Muscle of leg (tissue), 11 donors: ENCODE data around the gene CTNND2. TPM values are rescaled to one million over a fixed set of nuclear protein-coding genes. Genes with fewer than 3 reads are reported as not detected.
A peak's percentile ranks its signal among the peaks of the same experiment; 100 is the strongest.

ENCODE experiments used
- DNase-seq: peaks from one replicate; pipeline ENCODE4 v3.0.0; 2013
- H3K27ac ChIP-seq: one replicate; pipeline ENCODE4 v1.5.1; 2013; ENCODE audit warnings: mild to moderate bottlenecking, low read length, control low read depth
- H3K27me3 ChIP-seq: one replicate; pipeline ENCODE4 v1.6.1; 2013; ENCODE audit warnings: low read length; ENCODE audit not compliant: control insufficient read depth, insufficient read depth
- H3K36me3 ChIP-seq: one replicate; pipeline ENCODE4 v1.6.1; 2013; ENCODE audit warnings: low read length; ENCODE audit not compliant: control insufficient read depth, insufficient read depth
- H3K4me1 ChIP-seq: one replicate; pipeline ENCODE4 v1.6.1; 2013; ENCODE audit warnings: low read length; ENCODE audit not compliant: control insufficient read depth, insufficient read depth
- H3K4me3 ChIP-seq: one replicate; pipeline ENCODE4 v1.5.1; 2013; ENCODE audit warnings: low read length, control low read depth
- H3K9me3 ChIP-seq: replicated peaks from 2 replicates; pipeline ENCODE4 v1.6.1; 2013; ENCODE audit warnings: low read depth, low read length; ENCODE audit not compliant: control insufficient read depth
- WGBS: methylation state at CpG from one replicate; pipeline ENCODE4 v1.1.5; 2013; ENCODE audit warnings: missing lambda C conversion rate; ENCODE audit not compliant: insufficient coverage; 5-methylcytosine and 5-hydroxymethylcytosine counted together
- polyA plus RNA-seq, 8 donors: library from polyadenylated mRNA; unstranded; fragments of 120-200 nt; gene quantifications; one replicate each; pipeline versions ENCODE4 v1.2.1 to v1.2.3, GENCODE V29; 2013; ENCODE audit warnings: inconsistent platforms in 1 of 8, low replicate concordance in 1 of 8; ENCODE audit not compliant: insufficient read length in 8 of 8, insufficient read depth in 1 of 8
- total RNA-seq: library from RNA; stranded (reverse); fragments of 120-200 nt; gene quantifications from one replicate; pipeline ENCODE4 v1.2.4, GENCODE V29; 2013

CTNND2 gene
- total and polyA plus RNA-seq, 9 donors, result 0.48 to 1.0 (median 0.71) TPM

DNA sequence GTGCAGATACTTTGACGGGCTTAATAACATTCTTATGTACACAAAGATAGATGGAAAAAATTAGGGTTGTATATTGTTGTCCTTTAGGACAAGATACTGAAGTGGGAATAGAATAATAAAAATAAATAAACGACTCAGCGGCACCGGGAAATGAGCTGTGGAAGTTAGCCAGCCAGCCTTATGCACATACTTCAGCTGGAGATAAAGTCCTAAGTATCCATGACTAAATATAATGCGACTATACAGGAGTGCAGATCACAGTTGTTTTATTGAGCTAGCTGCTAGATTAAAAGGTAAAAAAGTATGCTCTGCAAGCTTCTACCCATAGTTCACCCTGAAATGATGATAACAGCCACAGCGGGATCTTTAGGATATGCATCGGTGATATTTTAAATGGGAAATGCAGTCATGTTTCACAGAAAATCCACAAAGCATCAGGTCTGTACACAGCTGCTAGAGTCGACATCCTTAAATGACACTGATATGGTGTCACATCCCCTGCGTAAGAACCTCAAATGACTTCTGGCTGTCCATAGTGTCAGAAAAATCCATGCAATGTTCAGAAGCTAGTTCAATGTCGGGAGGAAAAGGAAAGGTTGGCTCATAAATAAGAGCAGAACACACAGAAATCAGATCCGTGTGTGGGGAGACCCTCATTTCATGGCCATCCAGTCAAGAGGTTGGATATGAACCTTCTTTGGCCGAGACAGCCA, 750.4 kb downstream of the CTNND2 start:
- Histone ChIP-seq H3K27me3 (no peaks in the 10 kb centered on the region), H3K4me1 (no peaks in the 10 kb centered on the region), H3K27ac (no peak overlapping the region), H3K4me3 (no peak overlapping the region), H3K9me3 (no peaks in the 10 kb centered on the region), H3K36me3 (no peaks in the 10 kb centered on the region)
- no peak for DNase-seq
- WGBS, result 52% methylated on average over 4 of the region's 12 CpGs

DNA sequence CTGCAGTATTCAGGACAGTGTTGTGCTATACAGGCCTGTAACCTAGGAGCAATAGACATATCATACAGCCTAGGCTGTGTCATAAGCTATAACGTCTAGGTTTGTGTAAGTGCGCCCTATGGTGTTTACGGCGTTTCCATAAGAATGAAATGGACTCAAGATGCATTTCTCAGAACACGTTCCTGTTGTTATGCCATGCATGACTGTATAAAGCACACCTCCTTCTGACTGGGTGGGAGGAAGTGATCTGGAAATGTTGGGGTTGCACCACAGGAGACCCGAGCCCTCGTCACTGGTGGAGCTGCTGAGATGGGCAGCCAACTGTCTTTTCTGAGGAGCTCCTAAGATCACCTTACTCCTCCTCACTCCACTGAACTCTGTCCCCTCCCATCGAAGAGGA, 751.9 kb downstream of the CTNND2 start:
- DNase-seq, result no peak
- H3K36me3 ChIP-seq, result no peaks in the 10 kb centered on the region
- H3K9me3 ChIP-seq, result no peaks in the 10 kb centered on the region
- no peak overlapping the region for H3K27ac ChIP-seq
- 80% methylated on average over 2 of the region's 8 CpGs for WGBS
- no peaks in the 10 kb centered on the region for H3K4me1 ChIP-seq
- H3K27me3 ChIP-seq, result no peaks in the 10 kb centered on the region
- H3K4me3 ChIP-seq, result no peak overlapping the region

DNA sequence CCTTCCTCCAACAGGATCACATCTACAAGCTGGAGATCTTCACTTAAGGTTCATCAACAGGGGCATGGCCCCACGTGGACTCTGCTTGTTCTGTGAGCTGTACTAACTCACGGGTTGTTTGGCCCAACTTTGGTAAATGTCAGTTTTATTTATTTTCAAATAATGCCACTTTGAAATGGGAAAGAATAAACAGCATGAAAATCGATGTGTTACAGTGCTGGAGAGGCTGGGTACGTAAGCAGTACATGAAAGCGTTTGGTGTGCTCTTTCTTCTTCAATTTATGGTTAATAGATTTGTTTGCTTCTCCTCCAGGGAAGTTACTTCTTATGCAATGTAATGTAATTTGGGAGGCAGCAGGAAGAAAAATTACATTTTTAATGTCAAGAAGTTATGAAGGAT, 753.3 kb downstream of the CTNND2 start:
- no peaks in the 10 kb centered on the region for H3K27me3 ChIP-seq
- H3K9me3 ChIP-seq, result no peaks in the 10 kb centered on the region
- H3K4me1 ChIP-seq, result no peaks in the 10 kb centered on the region
- no peak overlapping the region for H3K4me3 ChIP-seq
- H3K27ac ChIP-seq, result no peak overlapping the region
- 73% methylated on average over 2 of the region's 5 CpGs for WGBS
- DNase-seq, result no peak
- H3K36me3 ChIP-seq, result no peaks in the 10 kb centered on the region

DNA sequence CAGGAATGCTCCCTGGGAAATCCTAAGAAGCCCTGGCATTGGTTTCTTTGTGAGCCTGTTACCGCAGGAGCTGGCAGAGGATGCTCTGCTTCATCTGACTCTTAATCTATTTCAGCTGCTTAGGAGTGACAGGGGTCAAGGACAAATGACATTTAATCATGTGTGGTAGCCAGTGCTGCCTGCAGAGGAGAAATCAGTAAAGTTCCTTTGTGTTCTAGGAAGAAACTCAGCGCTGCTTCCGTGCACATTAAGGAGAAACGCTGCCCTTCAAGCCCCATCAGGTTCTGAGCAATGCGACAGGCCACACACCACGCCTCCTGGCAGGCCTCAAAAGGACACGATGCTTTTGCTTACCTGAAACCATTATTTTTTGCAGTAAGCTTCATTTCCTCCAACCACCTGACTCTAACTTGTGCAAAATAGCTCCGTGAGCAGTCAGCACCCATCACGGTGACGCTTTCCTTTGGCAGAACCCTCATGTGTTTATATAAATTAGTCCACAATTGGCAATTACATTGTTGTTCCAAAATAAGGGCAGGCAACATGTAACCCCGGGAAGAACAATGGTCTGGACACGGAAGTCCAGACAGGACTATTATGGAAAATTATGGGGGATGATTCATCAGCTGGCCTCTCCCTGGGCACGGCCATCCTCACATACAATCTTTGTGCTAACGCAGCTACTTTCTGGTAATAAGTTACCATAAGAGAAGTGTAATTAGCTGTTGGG, 755.3 kb downstream of the CTNND2 start:
- WGBS, result 77% methylated on average over 8 of the region's 14 CpGs
- no peak for DNase-seq
- no peaks in the 10 kb centered on the region for H3K9me3 ChIP-seq
- H3K4me1 ChIP-seq, result no peaks in the 10 kb centered on the region
- no peaks in the 10 kb centered on the region for H3K36me3 ChIP-seq
- H3K27me3 ChIP-seq, result no peaks in the 10 kb centered on the region
- no peak overlapping the region for H3K27ac ChIP-seq
- no peak overlapping the region for H3K4me3 ChIP-seq

DNA sequence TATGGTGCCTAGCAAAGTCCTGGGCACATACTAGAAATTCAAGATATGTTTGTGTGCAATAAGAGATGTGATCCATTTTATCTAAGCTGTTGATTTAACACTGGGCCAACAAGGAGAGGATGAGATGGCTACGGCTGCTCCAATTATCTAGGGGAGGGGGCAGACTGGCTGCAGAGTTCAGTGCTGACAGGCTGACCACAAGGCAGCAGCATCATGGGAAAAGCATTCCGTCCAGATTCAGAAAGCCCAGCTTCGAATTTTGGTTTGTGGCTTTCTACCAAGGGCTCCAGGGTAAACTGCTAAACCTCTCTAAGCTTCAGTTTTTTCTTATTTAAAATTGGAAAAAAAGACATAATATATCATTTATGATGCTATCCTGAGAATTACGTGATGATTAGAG, 758.1 kb downstream of the CTNND2 start:
- Histone ChIP-seq H3K27ac (no peak overlapping the region), H3K36me3 (no peaks in the 10 kb centered on the region), H3K9me3 (no peaks in the 10 kb centered on the region), H3K4me3 (no peak overlapping the region), H3K27me3 (no peaks in the 10 kb centered on the region), H3K4me1 (no peaks in the 10 kb centered on the region)
- WGBS, result 40% methylated on average over 3 of the region's 4 CpGs
- DNase-seq, result no peak

DNA sequence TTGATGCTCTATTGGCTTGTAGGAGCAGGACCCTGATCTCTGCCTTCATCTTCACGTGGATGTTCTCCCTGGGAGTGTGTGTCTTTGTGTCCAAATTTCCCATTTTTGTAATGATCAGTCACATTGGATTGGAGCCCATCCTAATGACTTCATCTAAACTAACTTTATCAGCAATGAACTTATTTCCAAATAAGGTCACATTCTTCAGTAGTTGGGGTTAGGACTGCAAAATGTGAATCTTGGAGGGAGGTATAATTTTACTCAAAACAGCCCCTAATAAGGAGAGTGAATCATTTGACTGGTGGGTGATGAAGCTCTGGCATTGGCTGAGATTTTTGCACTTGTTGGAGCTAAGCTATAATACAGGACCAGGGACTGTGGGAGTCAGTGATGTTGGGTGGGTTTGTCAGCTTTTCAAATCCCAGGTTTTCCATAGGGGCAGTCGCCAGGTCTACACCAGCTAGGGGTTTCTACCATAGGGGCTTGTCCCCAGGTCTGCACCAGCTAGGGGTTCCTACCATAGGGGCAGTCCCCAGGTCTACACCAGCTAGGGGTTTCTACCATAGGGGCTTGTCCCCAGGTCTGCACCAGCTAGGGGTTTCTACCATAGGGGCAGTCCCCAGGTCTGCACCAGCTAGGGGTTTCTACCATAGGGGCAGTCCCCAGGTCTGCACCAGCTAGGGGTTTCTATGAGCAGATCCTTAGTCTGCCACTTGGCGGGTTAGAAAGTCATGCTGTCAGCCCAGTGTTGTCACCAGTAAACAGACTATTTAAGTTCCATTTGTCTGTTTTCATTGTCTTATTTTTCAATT, 760.6 kb downstream of the CTNND2 start:
- Histone ChIP-seq H3K4me3 (no peak overlapping the region), H3K4me1 (peaks cover 5% of the 10 kb centered on the region), H3K27me3 (no peaks in the 10 kb centered on the region), H3K36me3 (no peaks in the 10 kb centered on the region), H3K9me3 (no peaks in the 10 kb centered on the region), H3K27ac (no peak overlapping the region)
- WGBS, result no CpG with 5 or more reads among the region's 3 CpGs
- no peak for DNase-seq

DNA sequence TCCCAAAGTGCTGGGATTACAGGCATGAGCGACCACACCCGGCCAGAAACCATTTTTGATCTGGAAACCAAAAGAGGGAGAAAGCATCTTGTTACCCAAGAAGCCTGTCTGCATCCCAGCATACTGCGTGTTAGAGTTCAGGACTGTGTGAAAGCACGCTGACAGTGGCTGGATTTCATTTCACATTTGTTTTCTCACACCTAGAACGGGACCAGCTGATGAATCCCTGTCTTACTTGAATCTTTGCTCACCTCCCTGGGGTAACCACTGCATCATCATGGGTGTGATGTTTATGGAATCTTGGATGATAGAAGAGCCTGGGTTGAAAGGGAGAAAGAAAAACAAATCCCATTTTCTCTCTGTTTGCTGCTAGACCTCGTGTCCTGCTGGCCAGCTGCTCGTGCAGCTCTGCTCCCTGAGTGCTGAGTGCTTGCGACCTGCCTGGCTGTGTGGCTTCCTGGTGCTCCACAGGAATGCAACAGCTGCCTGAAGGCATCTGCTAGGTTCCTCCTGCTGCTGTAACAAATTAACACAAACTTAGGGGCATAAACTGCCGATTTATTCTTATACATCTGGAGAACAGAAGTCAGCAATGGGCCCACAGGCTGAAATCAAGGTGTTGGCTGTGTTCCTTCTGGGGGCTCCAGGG, 764.9 kb downstream of the CTNND2 start:
- no peaks in the 10 kb centered on the region for H3K9me3 ChIP-seq
- no peak overlapping the region for H3K27ac ChIP-seq
- H3K4me3 ChIP-seq, result no peak overlapping the region
- peak; percentile 25 for DNase-seq
- peaks cover 5% of the 10 kb centered on the region for H3K4me1 ChIP-seq
- WGBS, result 32% methylated on average over 6 of the region's 9 CpGs
- H3K27me3 ChIP-seq, result no peaks in the 10 kb centered on the region
- no peaks in the 10 kb centered on the region for H3K36me3 ChIP-seq

DNA sequence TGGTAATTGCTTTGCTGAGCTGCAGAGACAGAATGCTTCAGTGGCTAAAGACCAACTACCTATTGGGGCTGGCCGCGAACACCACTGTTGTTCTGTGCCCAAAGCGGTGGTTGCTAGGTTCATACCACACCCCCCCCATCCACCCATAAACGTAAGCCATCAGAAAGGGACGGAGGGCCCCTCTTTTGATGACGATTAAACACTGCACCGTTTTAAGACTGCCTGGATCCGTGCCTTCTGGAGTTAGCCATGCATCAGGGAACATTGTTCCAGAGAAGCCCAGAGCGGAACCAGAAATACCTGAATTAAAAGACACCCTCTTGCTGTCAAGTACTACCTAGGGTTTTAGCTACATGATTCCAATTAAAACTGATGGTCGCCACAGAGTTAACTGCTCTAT, 774.1 kb downstream of the CTNND2 start:
- 76% methylated on average over 7 of the region's 10 CpGs for WGBS
- no peaks in the 10 kb centered on the region for H3K9me3 ChIP-seq

DNA sequence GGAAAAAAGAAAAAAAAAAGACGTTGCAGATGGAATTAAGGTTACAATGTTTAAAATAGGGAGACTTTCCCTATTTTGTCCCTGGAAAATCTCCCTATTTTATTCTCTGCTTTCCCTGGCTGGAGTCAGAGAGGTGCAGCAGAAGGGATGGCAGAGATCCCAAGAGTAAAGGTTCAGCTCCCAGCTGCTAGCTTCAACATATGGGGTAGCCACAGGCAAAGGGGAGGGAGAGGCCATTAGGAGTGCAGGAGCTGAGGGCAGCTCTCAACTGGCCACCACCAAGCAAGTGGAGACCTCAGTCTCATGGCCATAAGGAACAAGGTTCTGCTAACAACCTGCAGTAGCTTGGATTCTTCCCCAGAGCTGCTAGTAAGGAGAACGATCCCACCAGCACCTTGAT, 776.2 kb downstream of the CTNND2 start:
- WGBS, result 70% methylated on average over 2 of the region's 2 CpGs
- Histone ChIP-seq H3K4me1 (no peaks in the 10 kb centered on the region), H3K36me3 (no peaks in the 10 kb centered on the region), H3K27ac (no peak overlapping the region), H3K9me3 (no peaks in the 10 kb centered on the region), H3K4me3 (no peak overlapping the region), H3K27me3 (no peaks in the 10 kb centered on the region)
- no peak for DNase-seq

More for the DNA sequence above, 774.1 kb downstream of the CTNND2 start:
- H3K27ac ChIP-seq, result no peak overlapping the region
- H3K4me3 ChIP-seq, result no peak overlapping the region
- no peak for DNase-seq
- H3K27me3 ChIP-seq, result no peaks in the 10 kb centered on the region
- no peaks in the 10 kb centered on the region for H3K36me3 ChIP-seq
- no peaks in the 10 kb centered on the region for H3K4me1 ChIP-seq

DNA sequence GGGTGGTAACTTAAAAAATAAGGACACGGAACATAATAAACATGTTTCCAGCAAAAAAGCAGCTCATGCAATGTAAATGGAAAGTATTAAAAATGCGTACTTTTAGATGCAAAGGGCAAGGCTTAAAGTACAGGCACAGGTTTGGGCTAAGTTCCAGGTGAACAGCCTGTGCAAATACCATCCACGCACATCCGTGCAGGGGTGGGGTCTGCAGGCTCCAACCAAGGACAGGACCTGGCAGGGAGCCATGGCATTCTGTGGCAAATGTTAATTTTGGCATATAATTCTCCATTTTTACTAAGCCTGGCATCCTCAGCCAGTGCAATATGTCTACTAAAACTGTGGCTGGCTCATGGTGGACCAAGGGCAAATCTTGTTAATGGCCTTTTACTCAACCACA, 777.4 kb downstream of the CTNND2 start:
- DNase-seq, result no peak
- 69% methylated on average over 4 of the region's 4 CpGs for WGBS

More for the DNA sequence above, 777.4 kb downstream of the CTNND2 start:
- H3K27me3 ChIP-seq, result no peaks in the 10 kb centered on the region
- no peaks in the 10 kb centered on the region for H3K36me3 ChIP-seq
- no peak overlapping the region for H3K4me3 ChIP-seq
- H3K4me1 ChIP-seq, result no peaks in the 10 kb centered on the region
- H3K9me3 ChIP-seq, result no peaks in the 10 kb centered on the region
- no peak overlapping the region for H3K27ac ChIP-seq
